HK-2 (cell line): ENCODE results near the gene VPS41.

Source experiments
- DNase-seq: peaks from one replicate; pipeline ENCODE4 v3.0.0-alpha.2; 2018; ENCODE audit not compliant: unreplicated experiment

VPS41 gene

GRCh38 chr7:38728145-38728544 is 180.8 kb downstream of the VPS41 start:
- peak; percentile 10 for DNase-seq

- DNase-seq = no peak
These were observed 181.6 kb downstream of the VPS41 start for GRCh38 chr7:38727184-38727940.

DNA sequence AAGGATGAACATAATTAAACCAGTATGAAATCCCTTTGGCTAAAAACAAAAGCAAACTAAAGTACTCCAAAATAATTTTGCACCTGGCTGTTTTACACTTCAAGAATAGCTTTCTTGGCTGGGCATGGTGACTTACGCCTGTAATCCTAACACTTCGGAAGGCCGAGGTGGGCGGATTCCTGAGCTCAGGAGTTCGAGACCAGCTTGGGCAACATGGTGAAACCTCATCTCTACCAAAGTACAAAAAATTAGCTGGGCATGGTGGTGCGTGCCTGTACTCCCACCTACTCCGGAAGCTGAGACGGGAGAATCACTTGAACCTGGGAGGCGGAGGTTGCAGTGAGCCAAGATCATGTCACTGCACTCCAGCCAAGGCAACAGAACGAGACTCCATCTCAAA is 185.7 kb downstream of the VPS41 start:
- no peak for DNase-seq

DNA sequence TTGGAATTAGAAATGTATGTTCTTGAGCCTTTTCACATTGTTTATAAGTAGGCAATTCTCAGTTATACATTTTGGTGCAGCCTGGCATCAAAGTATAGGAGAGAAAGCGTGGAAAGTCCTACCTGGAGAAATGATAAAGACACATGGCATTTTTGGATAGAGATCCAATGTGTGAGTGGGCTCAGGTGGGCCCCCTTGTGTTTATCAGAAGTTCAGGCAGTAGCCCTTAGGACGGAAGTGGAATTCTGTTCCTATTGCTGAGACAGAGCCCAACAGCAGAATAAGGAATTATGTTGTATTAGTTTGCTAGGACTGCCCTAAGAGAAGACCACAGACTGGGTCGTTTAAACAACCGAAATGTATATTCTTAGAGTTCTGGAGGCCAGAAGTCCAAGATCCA is 192.6 kb downstream of the VPS41 start:
- DNase-seq = no peak

DNA sequence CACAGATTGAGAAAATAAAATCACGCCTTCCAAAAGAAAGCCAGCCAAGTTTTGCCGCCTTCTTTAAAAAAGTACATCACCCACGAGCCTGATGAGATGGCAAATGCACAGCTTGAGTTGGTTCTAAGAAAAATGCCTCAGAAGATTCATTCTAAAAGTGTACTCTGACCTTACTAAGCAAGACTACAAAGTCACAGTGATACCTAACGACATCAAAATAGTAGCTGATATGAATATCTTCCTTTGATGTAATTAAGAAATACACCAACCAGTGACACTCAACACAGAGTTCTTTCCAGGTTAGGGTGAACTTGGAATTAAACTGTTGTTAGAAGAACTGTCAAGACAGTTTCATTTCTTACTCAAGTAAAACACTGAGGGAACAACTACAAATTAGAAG is 199.9 kb downstream of the VPS41 start:
- DNase-seq = no peak

GRCh38 chr7:38704751-38705150 is 204.2 kb downstream of the VPS41 start:
- no peak for DNase-seq

GRCh38 chr7:38704041-38704547 is 204.9 kb downstream of the VPS41 start:
- no peak for DNase-seq

DNA sequence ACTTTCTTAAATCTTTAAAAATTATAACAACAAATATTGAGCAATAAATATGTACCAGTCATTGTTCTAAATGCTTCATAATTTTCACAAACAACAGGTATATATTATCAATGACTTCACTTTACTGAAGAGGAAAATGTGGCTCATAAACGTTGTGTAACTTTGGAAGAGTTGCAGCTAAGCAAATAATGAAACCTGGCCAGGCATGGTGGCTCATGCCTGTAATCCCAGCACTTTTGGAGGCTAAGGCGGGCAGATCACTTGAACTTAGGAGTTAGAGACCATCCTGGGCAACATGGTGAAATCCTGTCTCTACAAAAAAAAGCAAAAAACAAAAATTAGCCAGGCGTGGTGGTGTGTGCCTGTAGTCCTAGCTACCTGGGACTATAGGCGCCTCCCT is 205.9 kb downstream of the VPS41 start:
- DNase-seq = no peak

DNA sequence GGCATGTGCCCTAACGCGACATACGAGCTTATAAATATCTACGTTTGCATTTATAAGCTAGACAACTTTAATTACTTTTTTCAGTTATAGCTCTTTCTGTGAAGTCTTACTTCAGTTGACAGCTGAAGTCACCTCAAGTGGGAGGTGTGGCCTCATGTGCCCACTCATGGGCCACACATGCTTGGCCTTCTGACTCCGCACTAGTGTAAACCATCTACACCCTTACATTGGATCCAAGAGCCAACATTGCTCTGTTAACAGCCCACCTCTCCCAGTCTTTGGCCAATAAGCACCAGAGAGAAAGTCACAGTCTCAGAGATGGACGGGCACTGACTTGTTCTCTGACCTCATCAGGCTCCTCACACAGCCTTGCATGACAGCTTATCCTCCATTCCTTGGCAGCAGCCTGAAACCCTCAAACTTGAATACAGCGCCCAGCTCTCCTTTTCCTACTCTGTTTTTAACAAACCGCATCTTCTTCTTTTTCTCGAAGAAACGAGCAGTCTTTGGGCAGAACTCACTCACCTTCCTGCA is 206.9 kb downstream of the VPS41 start:
- DNase-seq = no peak

DNA sequence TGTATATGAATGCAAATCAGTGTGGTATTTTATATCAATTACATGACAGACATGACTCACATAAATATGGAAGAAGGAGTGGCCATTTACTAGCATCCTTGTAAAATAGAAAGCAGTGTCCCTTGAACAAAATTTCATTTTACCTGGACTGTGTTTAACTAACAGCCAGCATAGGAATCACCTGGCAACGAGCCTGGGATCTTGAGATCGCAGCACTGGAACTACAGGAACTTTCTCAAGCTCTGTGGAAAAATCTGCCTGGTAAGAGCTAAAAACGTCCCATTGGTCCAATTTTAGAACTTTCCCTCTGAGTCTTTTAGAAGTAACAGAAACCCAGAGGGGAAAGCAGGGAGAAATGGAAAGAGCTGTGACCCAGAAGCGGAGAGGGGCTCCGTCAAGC is 208.9 kb downstream of the VPS41 start:
- no peak for DNase-seq

GRCh38 chr7:38699471-38699870 is 209.5 kb downstream of the VPS41 start:
- no peak for DNase-seq

GRCh38 chr7:38694326-38694725 is 214.7 kb downstream of the VPS41 start:
- no peak for DNase-seq

DNA sequence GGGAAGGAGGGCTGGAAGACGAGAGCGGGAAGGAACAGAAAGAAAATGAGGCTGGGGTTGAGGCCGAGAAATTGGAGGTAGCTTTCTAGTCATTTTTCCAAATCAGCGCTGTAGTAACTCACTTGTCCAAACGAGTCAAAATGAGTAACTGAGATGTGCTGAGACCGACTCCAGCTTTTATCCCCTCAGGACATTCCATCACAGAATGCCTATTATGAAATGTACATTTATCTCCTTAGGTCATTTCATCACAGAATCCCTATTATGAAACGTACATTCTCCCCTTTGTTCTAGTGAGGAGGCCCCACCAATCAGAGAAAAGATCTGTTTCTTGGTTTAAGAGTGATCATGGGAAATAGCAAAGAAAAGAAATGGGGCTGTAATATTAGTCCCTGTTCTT is 222.1 kb downstream of the VPS41 start:
- DNase-seq = no peak

DNA sequence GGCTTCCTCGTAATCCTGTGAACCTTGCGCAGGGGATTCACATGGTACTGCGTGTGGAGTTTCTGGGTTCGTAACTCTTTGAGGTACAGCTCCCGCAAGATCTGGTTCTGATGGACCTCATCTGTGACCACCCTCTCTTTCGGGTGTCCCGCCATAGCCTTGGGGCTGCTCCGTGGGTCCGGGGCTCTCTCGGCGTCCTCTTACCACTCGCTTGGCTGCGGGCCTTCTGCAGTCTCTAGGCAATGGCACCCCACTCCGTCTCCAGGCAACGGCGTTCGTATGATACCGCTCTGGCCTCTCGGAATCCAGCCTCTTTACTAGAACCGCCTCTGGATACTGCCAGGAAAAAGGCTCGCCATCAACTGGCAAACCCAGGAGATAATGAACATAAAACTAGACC is 223.1 kb downstream of the VPS41 start:
- no peak for DNase-seq

GRCh38 chr7:38682606-38683005 is 226.4 kb downstream of the VPS41 start:
- DNase-seq = no peak

GRCh38 chr7:38681882-38682281 is 227.1 kb downstream of the VPS41 start:
- no peak for DNase-seq

DNA sequence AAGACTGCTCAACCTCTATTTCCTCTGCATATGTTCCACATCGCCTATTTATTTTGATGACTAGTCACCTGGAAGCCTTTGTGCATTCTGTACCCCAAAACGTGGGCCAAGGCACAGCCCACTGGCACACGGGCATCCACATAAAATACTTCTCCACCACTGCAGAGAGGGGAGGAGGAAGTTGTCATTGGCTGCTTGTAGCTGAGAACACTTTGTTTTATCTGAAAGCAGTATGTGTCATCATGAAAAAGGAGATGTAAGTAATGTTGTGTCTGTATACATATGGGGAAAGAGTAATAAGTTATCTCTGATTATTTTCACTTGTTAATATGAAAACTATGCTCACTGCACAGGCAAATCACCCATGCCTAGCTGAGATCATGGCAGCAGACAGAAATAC is 229.6 kb downstream of the VPS41 start:
- no peak for DNase-seq

GRCh38 chr7:38678698-38679054 is 230.3 kb downstream of the VPS41 start:
- no peak for DNase-seq

- no peak for DNase-seq
These were observed 230.9 kb downstream of the VPS41 start for GRCh38 chr7:38677981-38678697.

DNA sequence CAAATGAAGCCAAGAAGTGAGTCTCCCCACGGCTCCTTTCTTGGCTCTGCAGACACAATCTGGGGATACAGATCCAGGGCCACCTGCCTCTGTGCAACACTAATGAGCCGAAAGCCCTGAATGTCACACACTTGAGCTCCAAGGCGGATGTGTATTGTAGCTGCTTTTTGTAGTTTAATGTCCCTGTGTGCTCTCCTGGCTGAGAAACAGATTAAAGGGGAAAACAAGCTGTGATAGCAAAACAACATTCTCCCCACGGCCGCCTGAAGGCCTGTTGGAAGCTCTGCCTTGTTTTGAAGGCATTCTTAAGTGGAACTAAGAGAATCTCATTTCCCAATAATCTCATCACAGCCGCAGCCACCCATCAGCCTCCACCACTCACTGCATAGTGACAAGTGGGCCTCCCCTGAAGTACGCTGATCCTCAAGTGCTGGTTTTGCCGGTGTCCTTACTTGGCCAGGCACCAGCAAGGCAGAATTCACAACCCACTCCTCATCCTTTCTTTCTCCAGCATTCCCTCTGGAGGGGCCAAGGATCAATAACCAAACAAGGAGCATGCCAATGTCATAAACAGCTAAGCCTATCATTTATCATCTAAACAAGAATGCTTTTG is 233.4 kb downstream of the VPS41 start:
- no peak for DNase-seq

DNA sequence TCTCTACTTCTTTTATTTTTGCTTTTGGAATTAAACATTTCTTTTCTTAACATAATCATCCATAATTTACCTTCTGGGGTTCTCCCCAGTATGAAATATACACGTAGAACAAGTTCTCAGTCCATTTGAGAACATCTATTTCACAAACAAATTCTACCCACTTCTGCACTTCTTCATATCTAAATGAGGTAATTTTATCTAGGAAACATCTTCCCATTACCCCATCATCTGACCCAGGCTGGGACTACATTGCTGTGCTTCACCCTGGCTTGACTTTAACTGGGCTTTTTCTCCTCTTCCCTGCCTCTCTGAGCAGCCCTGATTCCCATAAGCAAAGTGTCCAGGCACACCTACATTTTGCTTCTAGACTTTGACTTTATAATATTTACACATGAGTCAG is 234.5 kb downstream of the VPS41 start:
- DNase-seq = no peak

DNA sequence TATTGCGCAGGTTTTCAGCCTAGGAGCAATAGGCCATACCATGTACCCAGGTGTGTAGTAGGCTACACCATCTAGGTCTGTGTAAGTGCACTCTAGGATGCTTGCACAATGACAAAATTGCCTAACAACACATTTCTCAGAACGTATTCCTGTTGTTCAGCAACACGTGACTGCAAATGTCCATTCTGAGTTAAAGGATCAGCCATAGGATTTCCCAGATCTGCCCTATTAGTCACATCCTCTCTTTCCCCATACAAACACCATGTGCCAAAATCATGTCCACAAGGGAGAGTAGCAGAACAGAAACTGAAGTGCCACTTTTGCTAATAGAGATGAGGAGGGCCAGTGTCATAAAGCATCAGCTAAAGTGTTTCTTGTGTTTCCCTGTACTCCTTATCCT is 235.2 kb downstream of the VPS41 start:
- no peak for DNase-seq
